ENCODE results near the gene ZNF547.

Gene ZNF547

DNA sequence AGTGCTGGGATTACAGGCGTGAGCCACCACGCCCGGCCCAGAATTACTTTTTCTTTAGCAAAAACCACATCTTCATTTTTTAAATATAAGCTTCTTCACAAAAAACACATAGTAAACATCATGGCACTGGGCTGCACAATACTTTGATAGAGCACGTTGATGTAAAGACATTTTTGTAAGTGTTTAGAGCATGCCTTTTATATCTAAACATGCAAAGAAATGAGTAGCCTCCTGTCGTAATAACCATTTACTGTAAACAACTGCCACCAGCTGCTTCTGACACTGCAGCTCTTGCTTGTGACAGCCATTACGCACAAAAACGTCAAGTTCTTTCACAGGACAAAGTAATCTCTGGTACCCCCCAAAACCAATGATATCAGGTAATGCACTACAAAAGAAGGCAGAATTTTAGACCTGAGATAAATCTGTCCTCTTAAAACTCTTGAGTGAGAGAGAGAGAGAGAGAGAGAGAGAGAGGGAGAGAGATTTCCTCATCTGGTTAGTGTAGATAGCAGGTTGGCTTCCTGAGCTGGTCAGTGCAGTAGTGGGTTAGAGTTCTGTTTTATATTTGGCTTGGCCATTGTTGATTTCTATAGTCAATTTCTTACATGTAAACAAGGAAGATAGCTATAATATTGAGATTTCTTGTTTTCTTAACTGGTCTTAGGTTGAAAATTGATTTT lies 19.6 kb downstream of the ZNF547 start:
- no peak overlapping the region for H3K4me3 ChIP-seq (ENCODE audit: low read depth, low read length)
- TF ChIP-seq, protein P1, sequence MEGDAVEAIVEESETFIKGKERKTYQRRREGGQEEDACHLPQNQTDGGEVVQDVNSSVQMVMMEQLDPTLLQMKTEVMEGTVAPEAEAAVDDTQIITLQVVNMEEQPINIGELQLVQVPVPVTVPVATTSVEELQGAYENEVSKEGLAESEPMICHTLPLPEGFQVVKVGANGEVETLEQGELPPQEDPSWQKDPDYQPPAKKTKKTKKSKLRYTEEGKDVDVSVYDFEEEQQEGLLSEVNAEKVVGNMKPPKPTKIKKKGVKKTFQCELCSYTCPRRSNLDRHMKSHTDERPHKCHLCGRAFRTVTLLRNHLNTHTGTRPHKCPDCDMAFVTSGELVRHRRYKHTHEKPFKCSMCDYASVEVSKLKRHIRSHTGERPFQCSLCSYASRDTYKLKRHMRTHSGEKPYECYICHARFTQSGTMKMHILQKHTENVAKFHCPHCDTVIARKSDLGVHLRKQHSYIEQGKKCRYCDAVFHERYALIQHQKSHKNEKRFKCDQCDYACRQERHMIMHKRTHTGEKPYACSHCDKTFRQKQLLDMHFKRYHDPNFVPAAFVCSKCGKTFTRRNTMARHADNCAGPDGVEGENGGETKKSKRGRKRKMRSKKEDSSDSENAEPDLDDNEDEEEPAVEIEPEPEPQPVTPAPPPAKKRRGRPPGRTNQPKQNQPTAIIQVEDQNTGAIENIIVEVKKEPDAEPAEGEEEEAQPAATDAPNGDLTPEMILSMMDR (conservative IDR thresholded peaks at IDR 0.05; ENCODE audit: low read depth, low read length), result no peak
- DNase-seq (ENCODE audit: low read depth), result no peak

DNA sequence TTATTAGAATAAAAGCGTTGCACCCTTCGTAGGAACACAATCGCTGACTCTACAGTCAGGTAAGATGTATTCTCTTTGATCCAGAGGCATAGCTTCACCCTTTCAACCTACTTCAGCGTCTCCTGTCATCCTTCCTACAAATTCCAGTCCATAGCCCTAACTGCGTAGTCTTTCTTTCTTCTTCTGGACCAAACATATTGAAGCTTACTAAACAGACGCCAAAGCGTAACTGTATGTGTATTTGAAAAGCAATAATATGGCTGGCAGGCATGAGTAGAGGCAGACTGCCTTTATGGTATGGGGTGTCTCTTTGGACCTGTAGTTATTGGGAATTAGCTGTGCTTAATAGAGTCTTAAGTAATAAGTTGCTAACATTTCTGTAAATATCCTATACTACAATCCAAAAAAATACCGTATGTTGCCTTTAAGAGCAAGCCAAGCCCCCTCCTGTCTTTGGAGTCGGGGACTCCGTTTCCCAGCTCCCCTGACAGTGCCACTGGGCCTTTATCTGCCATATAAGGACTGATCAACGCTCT lies 25.9 kb downstream of the ZNF547 start:
- DNase-seq (ENCODE audit: low read depth), result no peak
- H3K4me3 ChIP-seq (ENCODE audit: low read depth, low read length), result peak overlapping the region; percentile 95
- TF ChIP-seq, protein P1 (conservative IDR thresholded peaks at IDR 0.05; ENCODE audit: low read depth, low read length), result no peak

DNA sequence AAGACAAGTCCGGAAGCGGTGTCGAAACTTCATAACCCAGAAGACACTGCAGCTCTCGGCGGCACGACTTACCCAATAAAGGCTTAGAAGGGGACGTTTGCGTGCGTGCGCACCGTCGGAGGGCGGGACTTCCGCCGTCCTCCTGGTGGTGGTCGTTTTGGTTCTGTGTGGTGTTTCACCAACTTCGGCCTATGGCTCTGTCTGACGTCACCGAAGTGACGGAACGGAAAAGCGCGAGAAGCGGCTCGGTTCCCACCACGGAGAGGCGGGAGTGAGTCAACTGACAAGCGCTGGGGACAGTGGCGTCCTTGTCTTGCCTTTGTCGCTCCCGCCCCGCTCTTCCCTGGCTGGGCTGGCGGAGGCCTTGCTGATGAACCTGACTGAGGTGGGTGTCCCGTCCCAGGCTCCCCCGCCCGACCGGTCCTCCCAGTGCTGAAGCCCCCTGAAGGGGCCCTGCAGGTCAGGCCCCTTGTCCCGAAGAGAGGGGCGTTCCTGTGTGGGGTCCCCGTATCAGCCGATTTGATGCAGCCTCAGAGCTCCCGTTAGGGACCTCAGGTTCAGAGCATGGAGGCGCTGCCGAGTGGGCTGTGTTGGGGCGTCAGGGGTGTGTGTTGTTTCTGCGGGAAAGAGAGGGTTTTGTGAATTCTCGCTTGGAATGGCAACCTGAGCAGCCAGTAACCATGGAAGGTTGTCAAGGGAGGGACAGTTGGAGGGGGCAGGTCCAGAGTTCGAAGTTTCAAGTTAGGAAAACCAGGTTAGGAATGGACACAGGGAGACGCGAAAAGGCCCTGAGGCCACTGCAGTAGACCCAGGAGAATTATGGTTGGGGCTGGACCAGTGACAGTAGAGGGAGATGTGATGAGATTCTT lies 26.6 kb downstream of the ZNF547 start, which contains the start of gene ZNF548:
Gene ZNF548, plus strand, starts transcription at position 125 of the 869 bp plus-strand sequence. Its CDS starts 246 bp downstream, at position 371.
- peak within 1 kb of the TSS; percentile 95 for H3K4me3 ChIP-seq (ENCODE audit: low read depth, low read length)
- TF ChIP-seq, protein P1 (conservative IDR thresholded peaks at IDR 0.05; ENCODE audit: low read depth, low read length), result peak; percentile 37
- DNase-seq (ENCODE audit: low read depth), result peak; percentile 99

DNA sequence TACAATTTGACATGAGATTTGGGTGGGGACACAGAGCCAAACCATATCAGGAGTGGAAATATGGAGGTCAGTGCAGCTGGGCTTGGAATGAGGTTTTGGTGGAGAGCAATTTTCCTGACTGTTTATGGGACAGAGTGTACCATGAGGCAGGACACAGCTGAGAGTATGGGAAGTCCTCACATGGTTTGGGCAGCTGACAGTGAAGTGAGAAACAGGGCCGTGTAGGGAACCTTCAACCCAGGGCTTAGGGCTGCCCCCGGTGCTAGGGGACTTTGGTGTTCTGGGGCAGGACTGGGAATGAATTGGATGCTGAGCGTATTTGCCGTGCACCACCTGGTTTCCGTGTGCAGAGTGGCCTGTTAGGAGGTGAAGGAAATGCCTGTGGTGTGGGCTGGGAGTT lies 32.4 kb downstream of the ZNF547 start:
- no peak overlapping the region for H3K4me3 ChIP-seq (ENCODE audit: low read depth, low read length)
- DNase-seq (ENCODE audit: low read depth), result no peak
- TF ChIP-seq, protein P1 (conservative IDR thresholded peaks at IDR 0.05; ENCODE audit: low read depth, low read length), result no peak

DNA sequence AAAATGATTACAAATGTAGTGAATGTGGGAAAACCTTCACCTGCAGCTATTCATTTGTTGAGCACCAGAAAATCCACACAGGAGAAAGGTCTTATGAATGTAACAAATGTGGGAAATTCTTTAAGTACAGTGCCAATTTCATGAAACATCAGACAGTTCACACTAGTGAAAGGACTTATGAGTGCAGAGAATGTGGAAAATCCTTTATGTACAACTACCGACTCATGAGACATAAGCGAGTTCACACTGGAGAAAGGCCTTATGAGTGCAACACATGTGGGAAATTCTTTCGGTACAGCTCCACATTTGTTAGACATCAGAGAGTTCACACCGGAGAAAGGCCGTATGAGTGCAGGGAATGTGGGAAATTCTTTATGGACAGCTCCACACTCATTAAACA lies 35.5 kb downstream of the ZNF547 start:
- DNase-seq (ENCODE audit: low read depth), result no peak
- TF ChIP-seq, protein P1 (conservative IDR thresholded peaks at IDR 0.05; ENCODE audit: low read depth, low read length), result no peak

DNA sequence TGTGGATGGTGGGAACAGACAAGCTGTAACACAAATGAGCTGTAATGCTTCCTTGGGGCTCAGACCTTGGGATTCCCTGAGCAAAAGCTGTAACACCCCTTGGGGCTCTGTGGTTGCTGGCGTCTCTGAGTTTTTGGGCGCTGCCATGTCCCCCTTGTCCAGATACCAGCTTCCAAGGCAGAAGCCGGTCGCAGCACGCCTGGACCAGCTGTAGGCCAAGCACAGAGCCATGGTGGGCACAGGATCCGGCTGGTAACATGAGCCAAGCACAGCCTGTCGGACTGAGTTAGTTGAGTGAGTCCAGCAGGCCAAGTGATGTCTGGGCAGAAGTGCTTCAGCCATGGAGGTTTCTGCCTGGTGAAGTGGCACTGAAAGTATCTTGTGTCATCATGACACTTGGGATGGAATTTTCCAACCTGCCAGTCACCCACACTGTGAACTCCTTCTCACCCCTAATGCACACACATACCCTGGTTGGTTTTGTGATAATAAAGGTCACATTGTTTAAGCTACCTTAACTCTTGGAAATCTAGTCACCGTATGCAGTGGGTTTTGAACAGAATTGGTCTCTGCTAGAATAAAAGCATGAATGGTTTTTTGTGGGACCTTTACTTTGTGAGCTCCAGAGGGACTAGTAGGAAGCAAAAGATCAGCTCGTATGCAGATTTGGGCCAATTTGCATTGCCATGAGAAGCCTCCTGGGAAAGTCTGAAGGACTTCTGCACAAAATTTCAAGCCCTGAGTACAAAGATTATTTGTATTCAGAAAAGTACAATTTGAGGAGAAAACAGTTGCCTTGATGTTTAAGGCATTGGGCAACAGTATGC lies 40.6 kb downstream of the ZNF547 start:
- no peak for DNase-seq (ENCODE audit: low read depth)
- no peak overlapping the region for H3K4me3 ChIP-seq (ENCODE audit: low read depth, low read length)
- TF ChIP-seq, protein P1 (conservative IDR thresholded peaks at IDR 0.05; ENCODE audit: low read depth, low read length), result no peak

More for the DNA sequence above, 35.5 kb downstream of the ZNF547 start:
- H3K4me3 ChIP-seq (ENCODE audit: low read depth, low read length), result no peak overlapping the region
